Smooth muscle cell (in vitro differentiated cells): ENCODE measurements around the gene FHIP1B. TPM values are rescaled to one million over a fixed set of nuclear protein-coding genes. Genes with fewer than 3 reads are reported as not detected.

ENCODE experiments used
- DNase-seq: peaks from one replicate; lab custom pipeline; 2025; ENCODE audit not compliant: unreplicated experiment; lab: John Stamatoyannopoulos, UW
- H2AFZ ChIP-seq: fragments of 200-600 bp; sonication (generic); 2 replicates; pipeline ENCODE4 v1.6.0; 2016; ENCODE audit warnings: antibody characterized with exemption, low read depth, mild to moderate bottlenecking
- H3F3A ChIP-seq: fragments of 200-600 bp; sonication (generic); 2 replicates; pipeline ENCODE4 v1.6.0; 2017; ENCODE audit warnings: antibody characterized with exemption, low read depth
- H3K27ac ChIP-seq: fragments of 200-600 bp; sonication (generic); 2 replicates; pipeline ENCODE4 v1.5.1; 2016; ENCODE audit warnings: low read depth, mild to moderate bottlenecking
- H3K27me3 ChIP-seq: fragments of 200-600 bp; sonication (generic); 2 replicates; pipeline ENCODE4 v1.6.1; 2016; ENCODE audit warnings: low read depth, mild to moderate bottlenecking
- H3K36me3 ChIP-seq: fragments of 200-600 bp; sonication (generic); 2 replicates; pipeline ENCODE4 v1.5.1; 2016; ENCODE audit warnings: low read depth
- H3K4me1 ChIP-seq: fragments of 200-600 bp; sonication (generic); 2 replicates; pipeline ENCODE4 v1.5.1; 2016; ENCODE audit warnings: low read depth
- H3K4me2 ChIP-seq: fragments of 200-600 bp; sonication (generic); 2 replicates; pipeline ENCODE4 v1.6.0; 2016; ENCODE audit warnings: mild to moderate bottlenecking
- H3K4me3 ChIP-seq: fragments of 200-600 bp; sonication (generic); 2 replicates; pipeline ENCODE4 v1.5.1; 2016; ENCODE audit warnings: mild to moderate bottlenecking
- H3K79me2 ChIP-seq: fragments of 200-600 bp; sonication (generic); 2 replicates; pipeline ENCODE4 v1.6.0; 2016; ENCODE audit warnings: low read depth, mild to moderate bottlenecking
- H3K9ac ChIP-seq: fragments of 200-600 bp; sonication (generic); 2 replicates; pipeline ENCODE4 v1.6.0; 2016; ENCODE audit warnings: low read depth
- H3K9me3 ChIP-seq: fragments of 200-600 bp; sonication (generic); replicated peaks from 2 replicates; pipeline ENCODE4 v1.5.1; 2016; ENCODE audit warnings: low read depth
- H4K20me1 ChIP-seq: fragments of 200-600 bp; sonication (generic); 2 replicates; pipeline ENCODE4 v1.6.0; 2016; ENCODE audit warnings: low read depth
- WGBS: methylation state at CpG from one replicate; pipeline ENCODE4 v1.1.7; 2016; ENCODE audit warnings: low lambda C conversion rate; 5-methylcytosine and 5-hydroxymethylcytosine counted together
- polyA plus RNA-seq: library from polyadenylated mRNA; unstranded; fragments of >200 nt; fragmentation: Nextera tagmentation; extraction: Ambion mirVana; gene quantifications from 2 replicates; pipeline ENCODE4 v1.2.1, GENCODE V29; 2016
- total RNA-seq: library from RNA; depleted of rRNA; stranded (reverse); fragments of >200 nt; gene quantifications from 2 replicates; pipeline ENCODE4 v1.2.3, GENCODE V29; 2014
- TF ChIP-seq, protein P1 (sequence below): fragments of 200-600 bp; sonication (generic); IDR thresholded peaks from 2 replicates; pipeline ENCODE4 v1.5.1; 2017; ENCODE audit warnings: borderline replicate concordance, mild to moderate bottlenecking, antibody characterized with exemption; ENCODE audit not compliant: insufficient read depth, poor library complexity, severe bottlenecking

FHIP1B gene
- total and polyA plus RNA-seq, 2 experiments from 2014 or later = 16.2 TPM

DNA sequence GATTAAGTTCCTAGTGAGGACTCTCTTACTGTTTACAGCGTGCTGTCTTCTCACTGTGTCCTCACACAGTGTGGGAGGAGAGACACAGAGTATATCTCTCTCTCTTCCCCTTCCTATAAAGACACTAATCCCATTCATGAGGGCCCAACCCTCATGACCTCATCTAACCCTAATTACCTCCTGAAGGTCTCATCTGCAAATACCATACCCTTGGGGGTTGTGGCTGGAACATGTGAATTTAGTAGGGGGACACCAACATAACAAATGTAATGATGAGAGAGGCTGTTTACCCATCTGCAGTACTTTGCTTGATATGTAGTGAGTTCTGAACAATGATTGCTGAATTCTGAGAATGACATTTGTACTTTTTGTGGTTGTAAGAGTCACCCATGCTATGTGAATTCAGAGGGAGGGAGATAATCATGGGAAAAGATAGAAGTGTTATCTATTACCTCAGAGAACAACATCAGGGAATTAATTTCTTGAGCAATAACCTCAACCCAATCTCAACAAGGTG lies 40.3 kb downstream of the FHIP1B start:
- Histone ChIP-seq H3K27me3 (no peaks in the 10 kb centered on the region), H3K4me3 (no peak overlapping the region), H2AFZ (no peak overlapping the region), H4K20me1 (no peaks in the 10 kb centered on the region), H3K9ac (no peak overlapping the region), H3K79me2 (no peaks in the 10 kb centered on the region), H3K27ac (no peak overlapping the region), H3K4me2 (no peak overlapping the region), H3K9me3 (no peaks in the 10 kb centered on the region), H3K4me1 (no peaks in the 10 kb centered on the region), H3F3A (no peaks in the 10 kb centered on the region), H3K36me3 (no peaks in the 10 kb centered on the region)
- DNase-seq = no peak
- WGBS = 32% methylated on average over 1 of the region's 1 CpG
- TF ChIP-seq, protein P1, sequence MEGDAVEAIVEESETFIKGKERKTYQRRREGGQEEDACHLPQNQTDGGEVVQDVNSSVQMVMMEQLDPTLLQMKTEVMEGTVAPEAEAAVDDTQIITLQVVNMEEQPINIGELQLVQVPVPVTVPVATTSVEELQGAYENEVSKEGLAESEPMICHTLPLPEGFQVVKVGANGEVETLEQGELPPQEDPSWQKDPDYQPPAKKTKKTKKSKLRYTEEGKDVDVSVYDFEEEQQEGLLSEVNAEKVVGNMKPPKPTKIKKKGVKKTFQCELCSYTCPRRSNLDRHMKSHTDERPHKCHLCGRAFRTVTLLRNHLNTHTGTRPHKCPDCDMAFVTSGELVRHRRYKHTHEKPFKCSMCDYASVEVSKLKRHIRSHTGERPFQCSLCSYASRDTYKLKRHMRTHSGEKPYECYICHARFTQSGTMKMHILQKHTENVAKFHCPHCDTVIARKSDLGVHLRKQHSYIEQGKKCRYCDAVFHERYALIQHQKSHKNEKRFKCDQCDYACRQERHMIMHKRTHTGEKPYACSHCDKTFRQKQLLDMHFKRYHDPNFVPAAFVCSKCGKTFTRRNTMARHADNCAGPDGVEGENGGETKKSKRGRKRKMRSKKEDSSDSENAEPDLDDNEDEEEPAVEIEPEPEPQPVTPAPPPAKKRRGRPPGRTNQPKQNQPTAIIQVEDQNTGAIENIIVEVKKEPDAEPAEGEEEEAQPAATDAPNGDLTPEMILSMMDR = no peak

DNA sequence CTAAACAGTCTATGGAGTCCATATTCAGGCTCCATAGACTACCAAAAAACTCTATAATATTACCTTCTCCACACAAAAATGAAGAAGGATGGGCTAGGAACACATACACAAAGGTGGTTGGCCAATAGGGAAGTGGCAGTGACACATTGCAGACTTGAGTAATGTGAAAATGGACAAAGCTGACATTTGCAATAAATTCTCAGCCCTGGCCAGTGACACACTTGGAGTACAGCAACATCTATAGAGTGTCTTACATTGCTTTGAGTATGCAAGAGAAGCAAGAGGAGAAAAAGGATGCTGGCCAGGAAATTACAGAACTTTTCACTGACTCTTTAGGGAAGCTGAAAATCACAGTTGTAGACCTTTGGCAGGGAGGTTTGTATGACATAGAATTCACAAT lies 42.7 kb downstream of the FHIP1B start:
- no peak overlapping the region for H3K4me3 ChIP-seq
- H3K27ac ChIP-seq = no peak overlapping the region
- H3K9me3 ChIP-seq = no peaks in the 10 kb centered on the region
- H3K4me1 ChIP-seq = no peaks in the 10 kb centered on the region
- H4K20me1 ChIP-seq = no peaks in the 10 kb centered on the region
- H3K9ac ChIP-seq = no peak overlapping the region
- no peak for DNase-seq
- no peaks in the 10 kb centered on the region for H3K36me3 ChIP-seq
- H3K79me2 ChIP-seq = no peaks in the 10 kb centered on the region
- H3K27me3 ChIP-seq = no peaks in the 10 kb centered on the region
- no peak overlapping the region for H2AFZ ChIP-seq
- H3K4me2 ChIP-seq = no peak overlapping the region
- no peaks in the 10 kb centered on the region for H3F3A ChIP-seq
- TF ChIP-seq, protein P1 = no peak

DNA sequence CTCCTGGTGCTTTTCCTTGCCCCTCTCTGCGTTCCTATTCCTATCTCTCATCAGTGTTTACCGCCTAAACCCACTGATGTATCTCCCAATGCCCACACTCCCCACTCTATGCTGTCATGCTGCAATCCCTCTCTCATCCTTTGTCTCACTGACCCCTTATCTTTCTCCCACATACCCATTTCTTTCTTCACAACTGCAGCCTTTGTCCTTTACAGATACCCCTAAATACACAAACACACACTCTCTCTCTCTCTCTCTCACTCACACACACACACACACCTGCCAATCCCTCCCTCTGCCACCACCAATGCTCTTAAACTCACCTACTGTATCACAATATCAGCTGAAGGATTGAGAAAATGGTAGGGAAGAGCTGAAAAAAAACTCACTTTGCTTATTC lies 59.0 kb downstream of the FHIP1B start:
- H3F3A ChIP-seq = no peaks in the 10 kb centered on the region
- 70% methylated on average over 2 of the region's 2 CpGs for WGBS
- H3K27me3 ChIP-seq = no peaks in the 10 kb centered on the region
- no peak overlapping the region for H3K4me2 ChIP-seq
- H3K79me2 ChIP-seq = no peaks in the 10 kb centered on the region
- no peaks in the 10 kb centered on the region for H3K9me3 ChIP-seq
- TF ChIP-seq, protein P1 = no peak
- no peaks in the 10 kb centered on the region for H3K36me3 ChIP-seq
- no peaks in the 10 kb centered on the region for H3K4me1 ChIP-seq
- no peak overlapping the region for H3K4me3 ChIP-seq
- H3K9ac ChIP-seq = no peak overlapping the region
- H4K20me1 ChIP-seq = no peaks in the 10 kb centered on the region
- no peak for DNase-seq
- no peak overlapping the region for H3K27ac ChIP-seq
- no peak overlapping the region for H2AFZ ChIP-seq

DNA sequence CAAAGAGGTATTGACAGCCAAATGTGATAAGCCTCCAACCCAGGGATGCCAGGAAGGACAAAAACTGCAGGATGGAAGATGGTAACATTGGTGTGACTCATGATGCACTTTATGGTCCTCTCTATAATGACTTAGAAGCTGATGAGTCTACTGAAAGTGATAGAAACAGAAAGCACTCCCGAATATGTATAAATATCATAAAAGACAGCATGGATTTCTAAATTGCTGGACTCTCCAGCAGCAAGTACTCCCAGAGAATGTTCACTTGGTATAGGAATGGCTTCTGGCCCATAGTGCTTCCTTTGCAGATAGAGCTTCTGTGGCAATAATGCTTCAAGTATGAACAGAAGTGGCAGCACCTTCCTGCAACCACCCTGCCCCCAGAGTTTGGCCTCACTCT lies 64.2 kb downstream of the FHIP1B start, which contains the start of gene OR52B2:
TSS of gene OR52B2 (minus strand) at position 101 of the 400 bp plus-strand sequence. CDS start at position 101, 0 bp downstream.
- H3K4me1 ChIP-seq = no peaks in the 10 kb centered on the region
- no peak for DNase-seq
- no peak within 1 kb of the TSS for H3K27ac ChIP-seq
- H3K4me3 ChIP-seq = no peak within 1 kb of the TSS
- no peak within 1 kb of the TSS for H2AFZ ChIP-seq
- WGBS = 79% methylated on average over 1 of the region's 1 CpG
- H3K4me2 ChIP-seq = no peak within 1 kb of the TSS
- H4K20me1 ChIP-seq = no peaks in the 10 kb centered on the region
- TF ChIP-seq, protein P1 = no peak
- H3K9me3 ChIP-seq = no peaks in the 10 kb centered on the region
- no peaks in the 10 kb centered on the region for H3F3A ChIP-seq
- H3K79me2 ChIP-seq = no peaks in the 10 kb centered on the region
- peaks cover 3% of the 10 kb centered on the region for H3K27me3 ChIP-seq
- H3K36me3 ChIP-seq = no peaks in the 10 kb centered on the region
- no peak within 1 kb of the TSS for H3K9ac ChIP-seq

Other genes with a start within 250 kb of the FHIP1B start
- 0.18 TPM in 1 of 2 replicates, not detected in the other for gene OR52L1, start 247.7 kb downstream of the FHIP1B start, total RNA-seq
- gene OR52L1, start 247.7 kb downstream of the FHIP1B start, polyA plus RNA-seq = not detected in 2 replicates
- 0.13 TPM in 1 of 2 replicates, not detected in the other for gene OR56A4, start 227.7 kb downstream of the FHIP1B start, total RNA-seq
- not detected in 2 replicates for gene OR56A4, start 227.7 kb downstream of the FHIP1B start, polyA plus RNA-seq
- 0.04 and 0.22 TPM in 2 replicates for gene OR56A1, start 203.9 kb downstream of the FHIP1B start, total RNA-seq
- not detected in 2 replicates for gene OR56A1, start 203.9 kb downstream of the FHIP1B start, polyA plus RNA-seq
- gene OR56B4, start 127.0 kb downstream of the FHIP1B start, total RNA-seq = not detected in 2 replicates
- 0.15 TPM in 1 of 2 replicates, not detected in the other for gene OR56B4, start 127.0 kb downstream of the FHIP1B start, polyA plus RNA-seq
- gene OR52B2, start 64.3 kb downstream of the FHIP1B start, total RNA-seq = not detected in 2 replicates
- not detected in 2 replicates for gene OR52B2, start 64.3 kb downstream of the FHIP1B start, polyA plus RNA-seq
- not detected in 2 replicates for gene OR52W1, start 35.4 kb downstream of the FHIP1B start, total RNA-seq
- gene OR52W1, start 35.4 kb downstream of the FHIP1B start, polyA plus RNA-seq = not detected in 2 replicates
- gene C11orf42, start 29.1 kb downstream of the FHIP1B start, total RNA-seq = not detected in 2 replicates
- gene C11orf42, start 29.1 kb downstream of the FHIP1B start, polyA plus RNA-seq = 0.41 TPM in 1 of 2 replicates, not detected in the other
- gene CNGA4, start 4.5 kb upstream of the FHIP1B start, total RNA-seq = 0.58 TPM in 1 of 2 replicates, not detected in the other
- gene CNGA4, start 4.5 kb upstream of the FHIP1B start, polyA plus RNA-seq = not detected in 2 replicates
- 0.09 and 0.27 TPM in 2 replicates for gene CCKBR, start 25.2 kb upstream of the FHIP1B start, total RNA-seq
- 0.26 and 0.69 TPM in 2 replicates for gene CCKBR, start 25.2 kb upstream of the FHIP1B start, polyA plus RNA-seq
- gene CAVIN3, start 85.9 kb upstream of the FHIP1B start, total RNA-seq = 134 and 177 TPM in 2 replicates
- gene CAVIN3, start 85.9 kb upstream of the FHIP1B start, polyA plus RNA-seq = 251 and 257 TPM in 2 replicates
- gene SMPD1, start 155.8 kb upstream of the FHIP1B start, total RNA-seq = 40.2 and 57.3 TPM in 2 replicates
- 50.0 and 56.6 TPM in 2 replicates for gene SMPD1, start 155.8 kb upstream of the FHIP1B start, polyA plus RNA-seq
- gene APBB1, start 184.5 kb upstream of the FHIP1B start, total RNA-seq = 31.1 and 36.7 TPM in 2 replicates
- gene APBB1, start 184.5 kb upstream of the FHIP1B start, polyA plus RNA-seq = 59.2 and 64.2 TPM in 2 replicates
- gene HPX, start 206.4 kb upstream of the FHIP1B start, total RNA-seq = 0.40 and 3.5 TPM in 2 replicates
- 1.1 and 2.6 TPM in 2 replicates for gene HPX, start 206.4 kb upstream of the FHIP1B start, polyA plus RNA-seq
- gene TRIM3, start 239.3 kb upstream of the FHIP1B start, total RNA-seq = 14.0 and 14.9 TPM in 2 replicates
- gene TRIM3, start 239.3 kb upstream of the FHIP1B start, polyA plus RNA-seq = 25.5 and 36.0 TPM in 2 replicates
- 61.6 and 61.9 TPM in 2 replicates for gene ARFIP2, start 246.7 kb upstream of the FHIP1B start, total RNA-seq
- gene ARFIP2, start 246.7 kb upstream of the FHIP1B start, polyA plus RNA-seq = 84.0 and 88.6 TPM in 2 replicates
- 37.0 and 46.7 TPM in 2 replicates for gene TIMM10B, start 246.9 kb upstream of the FHIP1B start, total RNA-seq
- gene TIMM10B, start 246.9 kb upstream of the FHIP1B start, polyA plus RNA-seq = 29.1 and 43.6 TPM in 2 replicates